Panc1 (cell line): Measurements from ENCODE around the gene SERP2.

Experiments
- POLR2AphosphoS5 ChIP-seq: IDR thresholded peaks from 2 replicates; pipeline ENCODE4 v1.6.1; 2012; ENCODE audit warnings: mild to moderate bottlenecking, low read depth, low read length, moderate library complexity
- SIN3A ChIP-seq: IDR thresholded peaks from 2 replicates; pipeline ENCODE4 v1.6.1; 2012; ENCODE audit warnings: low read depth, mild to moderate bottlenecking, low read length, moderate library complexity, borderline replicate concordance; ENCODE audit not compliant: insufficient read depth
- TCF7L2 ChIP-seq: IDR thresholded peaks from 2 replicates; pipeline ENCODE4 v1.6.1; 2011; ENCODE audit warnings: mild to moderate bottlenecking, low read depth, low read length, inconsistent platforms
- TF ChIP-seq, protein P1 (sequence below): fragments of 450-650 bp; IDR thresholded peaks from 2 replicates; pipeline ENCODE4 v1.5.1; 2017; ENCODE audit warnings: mild to moderate bottlenecking
- TF ChIP-seq, protein P2 (sequence below), 2 experiments: IDR thresholded peaks; 2 replicates each; pipeline ENCODE4 v1.6.1; 2011 to 2012; ENCODE audit warnings: low read depth in 2 of 2, control low read depth in 1 of 2, low read length in 1 of 2, mild to moderate bottlenecking in 1 of 2, moderate library complexity in 1 of 2; ENCODE audit not compliant: insufficient read depth in 1 of 2

DNA sequence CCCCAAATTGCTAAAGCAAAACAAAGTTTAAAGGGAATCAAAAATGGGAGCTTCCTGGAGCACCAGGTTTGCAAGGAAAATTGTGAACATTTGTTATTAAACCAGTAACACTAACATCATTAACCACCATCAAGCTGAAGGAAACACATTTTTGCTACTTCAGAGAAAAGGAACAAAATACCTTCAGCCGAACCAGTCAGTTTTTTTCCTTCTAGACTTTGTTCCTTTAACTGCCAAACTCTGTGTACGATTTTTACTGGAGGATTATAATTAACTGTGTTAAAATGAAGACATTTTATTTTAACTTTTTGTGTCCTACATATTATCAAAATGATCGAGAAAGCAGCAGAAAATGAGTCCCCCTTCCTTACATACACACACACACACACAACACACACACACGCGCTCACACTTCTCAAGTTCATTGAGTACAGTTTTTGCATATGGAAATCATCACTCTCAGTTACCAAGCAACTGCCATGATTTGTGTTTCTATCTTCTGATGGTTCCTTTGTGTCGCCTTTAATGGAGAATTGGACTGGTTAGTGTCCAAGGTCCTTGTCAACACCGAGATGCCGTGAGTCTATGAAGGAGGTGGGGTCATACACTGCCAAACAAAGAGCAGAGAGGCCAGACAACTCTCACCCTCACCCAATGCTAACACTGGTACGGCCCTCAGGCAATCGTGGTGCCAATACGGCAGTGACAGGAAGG lies 9.8 kb upstream of the SERP2 start:
- TF ChIP-seq, protein P1, sequence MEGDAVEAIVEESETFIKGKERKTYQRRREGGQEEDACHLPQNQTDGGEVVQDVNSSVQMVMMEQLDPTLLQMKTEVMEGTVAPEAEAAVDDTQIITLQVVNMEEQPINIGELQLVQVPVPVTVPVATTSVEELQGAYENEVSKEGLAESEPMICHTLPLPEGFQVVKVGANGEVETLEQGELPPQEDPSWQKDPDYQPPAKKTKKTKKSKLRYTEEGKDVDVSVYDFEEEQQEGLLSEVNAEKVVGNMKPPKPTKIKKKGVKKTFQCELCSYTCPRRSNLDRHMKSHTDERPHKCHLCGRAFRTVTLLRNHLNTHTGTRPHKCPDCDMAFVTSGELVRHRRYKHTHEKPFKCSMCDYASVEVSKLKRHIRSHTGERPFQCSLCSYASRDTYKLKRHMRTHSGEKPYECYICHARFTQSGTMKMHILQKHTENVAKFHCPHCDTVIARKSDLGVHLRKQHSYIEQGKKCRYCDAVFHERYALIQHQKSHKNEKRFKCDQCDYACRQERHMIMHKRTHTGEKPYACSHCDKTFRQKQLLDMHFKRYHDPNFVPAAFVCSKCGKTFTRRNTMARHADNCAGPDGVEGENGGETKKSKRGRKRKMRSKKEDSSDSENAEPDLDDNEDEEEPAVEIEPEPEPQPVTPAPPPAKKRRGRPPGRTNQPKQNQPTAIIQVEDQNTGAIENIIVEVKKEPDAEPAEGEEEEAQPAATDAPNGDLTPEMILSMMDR = no peak
- TF ChIP-seq POLR2AphosphoS5 (no peak), SIN3A (no peak), TCF7L2 (no peak)
- TF ChIP-seq, protein P2, sequence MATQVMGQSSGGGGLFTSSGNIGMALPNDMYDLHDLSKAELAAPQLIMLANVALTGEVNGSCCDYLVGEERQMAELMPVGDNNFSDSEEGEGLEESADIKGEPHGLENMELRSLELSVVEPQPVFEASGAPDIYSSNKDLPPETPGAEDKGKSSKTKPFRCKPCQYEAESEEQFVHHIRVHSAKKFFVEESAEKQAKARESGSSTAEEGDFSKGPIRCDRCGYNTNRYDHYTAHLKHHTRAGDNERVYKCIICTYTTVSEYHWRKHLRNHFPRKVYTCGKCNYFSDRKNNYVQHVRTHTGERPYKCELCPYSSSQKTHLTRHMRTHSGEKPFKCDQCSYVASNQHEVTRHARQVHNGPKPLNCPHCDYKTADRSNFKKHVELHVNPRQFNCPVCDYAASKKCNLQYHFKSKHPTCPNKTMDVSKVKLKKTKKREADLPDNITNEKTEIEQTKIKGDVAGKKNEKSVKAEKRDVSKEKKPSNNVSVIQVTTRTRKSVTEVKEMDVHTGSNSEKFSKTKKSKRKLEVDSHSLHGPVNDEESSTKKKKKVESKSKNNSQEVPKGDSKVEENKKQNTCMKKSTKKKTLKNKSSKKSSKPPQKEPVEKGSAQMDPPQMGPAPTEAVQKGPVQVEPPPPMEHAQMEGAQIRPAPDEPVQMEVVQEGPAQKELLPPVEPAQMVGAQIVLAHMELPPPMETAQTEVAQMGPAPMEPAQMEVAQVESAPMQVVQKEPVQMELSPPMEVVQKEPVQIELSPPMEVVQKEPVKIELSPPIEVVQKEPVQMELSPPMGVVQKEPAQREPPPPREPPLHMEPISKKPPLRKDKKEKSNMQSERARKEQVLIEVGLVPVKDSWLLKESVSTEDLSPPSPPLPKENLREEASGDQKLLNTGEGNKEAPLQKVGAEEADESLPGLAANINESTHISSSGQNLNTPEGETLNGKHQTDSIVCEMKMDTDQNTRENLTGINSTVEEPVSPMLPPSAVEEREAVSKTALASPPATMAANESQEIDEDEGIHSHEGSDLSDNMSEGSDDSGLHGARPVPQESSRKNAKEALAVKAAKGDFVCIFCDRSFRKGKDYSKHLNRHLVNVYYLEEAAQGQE (IDR thresholded peaks at IDR 0.05; ENCODE audit: insufficient read depth in 1 of 2, low read depth in 2 of 2, low read length in 1 of 2) = no peak
